Measurements from ENCODE around the gene MYH14.

Gene MYH14

GRCh38 chr19:50255115-50255514 lies 51.7 kb downstream of the MYH14 start:
- no peak for DNase-seq (ENCODE audit: low spot score)
- in situ Hi-C loops (cut with MboI; ENCODE audit: low sequenced_read_pairs, unreplicated experiment), result no loop called here
- TF ChIP-seq CTCF (IDR thresholded peaks at IDR 0.05; ENCODE audit: borderline replicate concordance, control extremely low read depth, extremely low read depth, insufficient read depth, missing control alignments), result peak; percentile 20

DNA sequence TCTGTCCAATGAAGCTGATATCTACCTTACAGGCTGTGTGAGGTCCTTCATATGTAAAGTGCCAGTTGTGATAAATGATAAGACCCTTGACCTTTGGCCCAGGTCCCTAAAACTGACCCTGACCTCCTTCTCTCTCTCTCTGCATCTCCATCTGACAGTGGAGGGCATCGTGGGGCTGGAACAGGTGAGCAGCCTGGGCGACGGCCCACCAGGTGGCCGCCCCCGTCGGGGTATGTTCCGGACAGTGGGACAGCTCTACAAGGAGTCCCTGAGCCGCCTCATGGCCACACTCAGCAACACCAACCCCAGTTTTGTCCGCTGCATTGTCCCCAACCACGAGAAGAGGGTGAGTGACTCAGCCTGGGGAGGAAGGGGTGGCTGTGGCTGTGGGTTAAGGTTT lies 53.7 kb downstream of the MYH14 start:
- no peak for TF ChIP-seq CTCF (IDR thresholded peaks at IDR 0.05; ENCODE audit: borderline replicate concordance, control extremely low read depth, extremely low read depth, insufficient read depth, missing control alignments)
- in situ Hi-C loops (cut with MboI; ENCODE audit: low sequenced_read_pairs, unreplicated experiment), result no loop called here
- DNase-seq (ENCODE audit: low spot score), result no peak

DNA sequence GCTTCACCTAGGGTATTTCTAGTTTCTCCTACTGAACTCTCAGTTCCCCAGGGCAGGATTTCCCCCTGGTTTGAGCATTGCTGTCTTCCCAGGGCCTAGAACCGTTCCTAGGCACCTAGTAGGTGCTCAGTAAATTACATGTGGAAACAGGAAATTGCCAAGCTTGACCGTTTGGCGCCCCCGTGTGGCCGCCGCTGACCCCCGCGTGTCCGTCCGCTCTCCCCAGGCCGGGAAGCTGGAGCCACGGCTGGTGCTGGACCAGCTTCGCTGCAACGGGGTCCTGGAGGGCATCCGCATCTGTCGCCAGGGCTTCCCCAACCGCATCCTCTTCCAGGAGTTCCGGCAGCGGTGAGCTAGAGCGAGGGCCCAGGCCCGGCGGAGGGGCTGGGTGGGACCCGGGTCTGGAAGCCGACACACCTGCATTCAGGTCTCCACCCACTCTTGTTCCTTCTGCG lies 55.5 kb downstream of the MYH14 start:
- in situ Hi-C loops (cut with MboI; ENCODE audit: low sequenced_read_pairs, unreplicated experiment), result no loop called here
- DNase-seq (ENCODE audit: low spot score), result peak; percentile 62
- TF ChIP-seq CTCF (IDR thresholded peaks at IDR 0.05; ENCODE audit: borderline replicate concordance, control extremely low read depth, extremely low read depth, insufficient read depth, missing control alignments), result peak; percentile 36

GRCh38 chr19:50261446-50261970 lies 58.1 kb downstream of the MYH14 start:
- in situ Hi-C loops (cut with MboI; ENCODE audit: low sequenced_read_pairs, unreplicated experiment), result no loop called here
- TF ChIP-seq CTCF (IDR thresholded peaks at IDR 0.05; ENCODE audit: borderline replicate concordance, control extremely low read depth, extremely low read depth, insufficient read depth, missing control alignments), result no peak
- DNase-seq (ENCODE audit: low spot score), result no peak

DNA sequence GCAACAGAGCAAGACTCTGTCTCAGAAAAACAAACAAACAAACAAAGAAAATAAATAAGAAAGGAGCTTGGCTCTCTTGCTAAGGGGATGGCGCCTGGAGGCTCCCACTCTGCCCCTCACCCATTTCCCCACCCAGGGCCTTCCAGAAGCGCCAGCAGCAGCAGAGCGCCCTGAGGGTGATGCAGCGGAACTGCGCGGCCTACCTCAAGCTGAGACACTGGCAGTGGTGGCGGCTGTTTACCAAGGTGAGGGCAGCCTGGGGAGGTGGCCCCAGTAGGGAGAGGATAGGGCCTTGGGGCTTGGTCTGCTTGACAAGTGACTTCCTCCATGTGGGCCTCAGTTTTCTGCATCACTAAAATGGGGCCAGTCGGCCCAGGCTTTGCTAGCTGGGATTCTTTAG lies 59.8 kb downstream of the MYH14 start:
- DNase-seq (ENCODE audit: low spot score), result no peak
- TF ChIP-seq CTCF (IDR thresholded peaks at IDR 0.05; ENCODE audit: borderline replicate concordance, control extremely low read depth, extremely low read depth, insufficient read depth, missing control alignments), result no peak
- in situ Hi-C loops (cut with MboI; ENCODE audit: low sequenced_read_pairs, unreplicated experiment), result no loop called here

DNA sequence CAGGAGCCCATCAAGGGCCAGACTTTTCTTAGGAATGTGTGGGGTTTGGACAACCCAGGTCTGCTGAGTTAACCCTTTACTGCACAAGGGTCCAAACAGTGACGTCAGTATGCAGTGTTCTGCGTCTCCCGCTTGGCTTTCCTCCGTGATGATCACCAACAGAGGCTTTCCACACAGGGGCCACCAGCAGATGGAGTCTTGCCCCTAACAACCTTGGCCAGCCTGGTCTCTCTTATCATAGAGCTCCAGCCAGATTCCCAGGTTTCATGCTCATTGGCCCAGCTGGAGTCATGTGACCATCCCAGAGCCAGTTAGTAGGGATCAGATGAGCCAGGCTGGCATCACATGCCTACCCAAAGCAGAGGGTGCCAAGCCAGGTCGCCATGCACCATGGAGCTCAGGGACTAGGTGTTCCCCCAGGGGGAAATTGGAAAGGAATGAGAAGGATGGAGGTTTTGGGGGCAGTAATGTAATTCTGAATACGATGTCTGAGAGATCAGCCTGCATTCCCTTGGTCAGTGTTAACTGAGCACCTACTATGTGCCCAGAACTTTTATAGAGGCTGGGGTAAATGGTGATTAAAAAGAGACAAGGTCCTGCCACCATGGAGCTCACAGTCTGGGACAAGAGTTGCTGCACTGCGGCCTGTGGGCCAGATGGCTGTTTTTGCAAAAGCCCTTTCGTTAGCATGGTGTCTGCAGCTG lies 61.2 kb downstream of the MYH14 start:
- peak; percentile 9 for TF ChIP-seq CTCF (IDR thresholded peaks at IDR 0.05; ENCODE audit: borderline replicate concordance, control extremely low read depth, extremely low read depth, insufficient read depth, missing control alignments)
- DNase-seq (ENCODE audit: low spot score), result no peak
- in situ Hi-C loops (cut with MboI; ENCODE audit: low sequenced_read_pairs, unreplicated experiment), result no loop called here

All from GM13976 (cell line).